ENCODE results near the gene CHD5. TPM values are rescaled to one million over a fixed set of nuclear protein-coding genes. Genes with fewer than 3 reads are reported as not detected.

Gene CHD5
- polyA plus RNA-seq, 3 donors: 0.09 to 0.16 (median 0.11) TPM

- H3K27ac ChIP-seq (ENCODE audit: low read depth, low read length): no peak overlapping the region
- 24 to 59% (median 42%) methylated on average over 16 of the region's 16 CpGs for WGBS, 3 donors
These were observed 35.3 kb downstream of the CHD5 start for GRCh38 chr1:6144647-6145395.

GRCh38 chr1:6144175-6144574 lies 35.9 kb downstream of the CHD5 start:
- WGBS, 3 donors: 63 to 79% (median 70%) methylated on average over 7 of the region's 7 CpGs

GRCh38 chr1:6143395-6143794 lies 36.7 kb downstream of the CHD5 start:
- 73 to 87% (median 85%) methylated on average over 4 of the region's 4 CpGs for WGBS, 3 donors
- no peak overlapping the region for H3K27ac ChIP-seq (ENCODE audit: low read depth, low read length)

More at GRCh38 chr1:6144175-6144574, 35.9 kb downstream of the CHD5 start:
- no peak overlapping the region for H3K27ac ChIP-seq (ENCODE audit: low read depth, low read length)

- WGBS, 3 donors: 72 to 82% (median 79%) methylated on average over 4 of the region's 4 CpGs
- H3K27ac ChIP-seq (ENCODE audit: low read depth, low read length): no peak overlapping the region
These were observed 37.4 kb downstream of the CHD5 start for GRCh38 chr1:6142734-6143133.

- 84 to 94% (median 94%) methylated on average over 33 of the region's 33 CpGs for WGBS, 3 donors
These were observed 38.0 kb downstream of the CHD5 start for GRCh38 chr1:6142036-6142621.

GRCh38 chr1:6141592-6141991 lies 38.5 kb downstream of the CHD5 start:
- no peak overlapping the region for H3K27ac ChIP-seq (ENCODE audit: low read depth, low read length)
- 32 to 40% (median 34%) methylated on average over 7 of the region's 7 CpGs for WGBS, 3 donors

More at GRCh38 chr1:6142036-6142621, 38.0 kb downstream of the CHD5 start:
- no peak overlapping the region for H3K27ac ChIP-seq (ENCODE audit: low read depth, low read length)

GRCh38 chr1:6140413-6140812 lies 39.7 kb downstream of the CHD5 start:
- H3K27ac ChIP-seq (ENCODE audit: low read depth, low read length): no peak overlapping the region
- 73 to 83% (median 81%) methylated on average over 2 of the region's 2 CpGs for WGBS, 3 donors

- no peak overlapping the region for H3K27ac ChIP-seq (ENCODE audit: low read depth, low read length)
- 61 to 80% (median 67%) methylated on average over 5 of the region's 5 CpGs for WGBS, 3 donors
These were observed 42.4 kb downstream of the CHD5 start for GRCh38 chr1:6137758-6138157.

GRCh38 chr1:6136516-6137220 lies 43.5 kb downstream of the CHD5 start:
- WGBS, 3 donors: 78 to 87% (median 84%) methylated on average over 15 to 16 of the region's 16 CpGs

GRCh38 chr1:6134741-6135510 lies 45.2 kb downstream of the CHD5 start:
- WGBS, 3 donors: 75 to 76% (median 76%) methylated on average over 22 of the region's 22 CpGs
- no peak overlapping the region for H3K27ac ChIP-seq (ENCODE audit: low read depth, low read length)

More at GRCh38 chr1:6136516-6137220, 43.5 kb downstream of the CHD5 start:
- H3K27ac ChIP-seq (ENCODE audit: low read depth, low read length): no peak overlapping the region

- no peak overlapping the region for H3K27ac ChIP-seq (ENCODE audit: low read depth, low read length)
- 92 to 94% (median 92%) methylated on average over 10 to 11 of the region's 11 CpGs for WGBS, 3 donors
These were observed 45.9 kb downstream of the CHD5 start for GRCh38 chr1:6134206-6134605.

- no peak overlapping the region for H3K27ac ChIP-seq (ENCODE audit: low read depth, low read length)
- WGBS, 3 donors: 76 to 92% (median 90%) methylated on average over 15 of the region's 15 CpGs
These were observed 46.8 kb downstream of the CHD5 start for GRCh38 chr1:6133146-6133895.

- 86 to 90% (median 89%) methylated on average over 8 to 9 of the region's 9 CpGs for WGBS, 3 donors
- H3K27ac ChIP-seq (ENCODE audit: low read depth, low read length): no peak overlapping the region
These were observed 48.6 kb downstream of the CHD5 start for GRCh38 chr1:6131561-6131960.

GRCh38 chr1:6130596-6130995 lies 49.5 kb downstream of the CHD5 start:
- no peak overlapping the region for H3K27ac ChIP-seq (ENCODE audit: low read depth, low read length)
- WGBS, 3 donors: 68 to 78% (median 78%) methylated on average over 7 of the region's 7 CpGs

GRCh38 chr1:6130036-6130435 lies 50.1 kb downstream of the CHD5 start:
- no peak overlapping the region for H3K27ac ChIP-seq (ENCODE audit: low read depth, low read length)
- WGBS, 3 donors: 70 to 85% (median 76%) methylated on average over 11 of the region's 11 CpGs

GRCh38 chr1:6129313-6129712 lies 50.8 kb downstream of the CHD5 start:
- no peak overlapping the region for H3K27ac ChIP-seq (ENCODE audit: low read depth, low read length)
- 76 to 81% (median 79%) methylated on average over 9 of the region's 9 CpGs for WGBS, 3 donors

GRCh38 chr1:6128276-6129081 lies 51.6 kb downstream of the CHD5 start:
- 89 to 93% (median 93%) methylated on average over 33 to 34 of the region's 34 CpGs for WGBS, 3 donors

More at GRCh38 chr1:6128276-6129081, 51.6 kb downstream of the CHD5 start:
- H3K27ac ChIP-seq (ENCODE audit: low read depth, low read length): no peak overlapping the region
